ENCODE results near the gene NT5C2. TPM values are rescaled to one million over a fixed set of nuclear protein-coding genes. Genes with fewer than 3 reads are reported as not detected.

Gene NT5C2
- total RNA-seq, 1 donor, result 62.2 TPM

DNA sequence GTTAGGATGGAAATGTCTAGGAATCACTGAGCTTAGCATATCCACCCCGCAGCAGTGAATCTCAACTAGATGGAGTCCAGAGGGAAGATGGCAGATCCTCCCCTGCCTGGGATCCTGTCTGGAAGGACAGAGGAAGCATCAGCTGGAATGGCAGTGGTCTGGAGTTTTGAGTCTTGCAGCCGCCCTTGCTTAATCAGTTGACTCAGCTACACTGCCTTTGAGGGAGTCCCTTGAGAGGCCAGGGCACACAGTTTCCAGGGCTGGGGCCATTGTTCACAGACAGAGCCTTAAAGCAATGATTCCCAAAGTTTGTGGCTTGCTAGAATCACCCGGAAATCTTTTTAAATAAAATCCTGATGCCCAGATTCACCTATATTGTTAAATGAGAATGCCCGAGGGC is 128.1 kb downstream of the NT5C2 start:
- no peaks in the 10 kb centered on the region for H3K27me3 ChIP-seq (ENCODE audit: insufficient read depth, low read length)
- H3K9me3 ChIP-seq (ENCODE audit: low read depth, low read length), result no peaks in the 10 kb centered on the region
- H3K4me1 ChIP-seq (ENCODE audit: insufficient read depth, low read length), result peaks cover 11% of the 10 kb centered on the region
- no peak overlapping the region for H3K4me3 ChIP-seq (ENCODE audit: low read length)

DNA sequence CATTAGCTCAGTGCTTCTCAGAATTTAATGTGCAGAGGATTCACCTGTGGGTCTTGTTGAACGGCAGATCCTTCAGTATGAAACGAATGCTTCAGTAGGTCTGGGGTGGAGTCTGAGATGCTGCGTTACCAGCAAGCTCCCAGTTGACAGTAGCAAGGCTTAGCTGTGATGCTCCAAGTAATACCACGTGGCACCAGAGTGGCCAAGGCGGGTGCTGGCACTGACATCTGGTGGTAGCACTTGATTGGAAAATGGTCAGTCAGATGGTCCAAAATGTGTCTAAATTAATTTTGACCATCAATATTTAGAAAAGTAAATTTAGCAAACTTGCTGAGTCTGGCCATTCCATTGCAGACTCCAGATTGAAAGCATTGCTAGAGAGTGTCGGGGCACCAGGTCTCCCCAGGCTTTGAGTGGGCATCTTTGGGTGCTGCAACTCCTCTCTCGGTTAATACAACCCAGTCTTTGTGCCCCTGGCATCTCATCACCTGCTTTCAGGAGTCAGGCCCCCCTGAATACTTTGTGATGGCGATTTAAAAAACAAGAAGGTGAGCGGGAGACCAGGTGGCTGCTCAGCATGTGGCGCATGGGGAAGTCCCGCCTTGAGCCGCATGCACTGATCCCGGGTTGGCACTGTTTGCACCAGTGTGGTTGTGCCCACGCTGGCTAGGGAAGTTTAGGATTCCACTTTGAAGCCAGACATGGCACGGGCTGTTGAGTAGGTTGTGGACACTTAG is 130.1 kb downstream of the NT5C2 start:
- H3K4me1 ChIP-seq (ENCODE audit: insufficient read depth, low read length), result no peaks in the 10 kb centered on the region
- H3K9me3 ChIP-seq (ENCODE audit: low read depth, low read length), result no peaks in the 10 kb centered on the region
- no peaks in the 10 kb centered on the region for H3K27me3 ChIP-seq (ENCODE audit: insufficient read depth, low read length)
- H3K4me3 ChIP-seq (ENCODE audit: low read length), result no peak overlapping the region

DNA sequence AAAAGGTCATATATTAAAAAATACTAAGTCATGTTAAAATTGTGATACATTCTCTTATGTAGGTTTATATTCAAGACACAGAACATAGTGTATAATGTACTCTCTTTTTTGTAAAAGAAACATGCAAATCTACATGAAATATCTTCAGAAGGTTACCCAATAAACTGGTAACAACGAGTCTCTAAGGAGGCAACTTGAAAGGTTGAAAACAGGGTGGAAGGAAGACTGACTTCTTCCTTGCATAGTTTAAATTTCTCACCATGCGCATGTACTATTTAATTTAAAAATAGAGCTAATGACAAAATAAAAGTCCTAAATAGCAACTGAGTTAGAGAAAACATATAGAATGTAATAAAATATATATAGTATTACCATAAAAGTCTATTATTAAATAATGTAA is 132.5 kb downstream of the NT5C2 start:
- Histone ChIP-seq H3K27me3 (ENCODE audit: insufficient read depth, low read length) (no peaks in the 10 kb centered on the region), H3K4me1 (ENCODE audit: insufficient read depth, low read length) (no peaks in the 10 kb centered on the region), H3K9me3 (ENCODE audit: low read depth, low read length) (no peaks in the 10 kb centered on the region), H3K4me3 (ENCODE audit: low read length) (no peak overlapping the region)

DNA sequence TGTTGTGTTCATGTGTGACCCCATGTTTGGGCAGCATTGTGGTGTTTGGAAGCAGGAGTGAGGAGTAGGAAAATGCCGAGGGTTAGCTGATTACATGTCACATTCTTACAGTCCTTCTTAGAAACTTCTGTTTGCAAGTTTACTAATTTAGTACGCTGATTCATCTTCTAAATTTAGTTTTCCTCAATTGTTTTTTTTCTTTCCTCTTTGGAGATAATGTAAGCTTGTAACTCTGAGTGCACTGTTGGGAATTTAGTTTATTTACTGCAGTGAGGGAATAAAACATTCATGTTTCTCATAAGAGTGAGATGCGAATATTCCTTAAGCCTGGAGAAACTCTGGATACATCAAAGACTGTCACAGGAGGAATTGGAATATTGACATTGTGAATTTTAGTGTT is 135.0 kb downstream of the NT5C2 start:
- H3K4me1 ChIP-seq (ENCODE audit: insufficient read depth, low read length), result peaks cover 16% of the 10 kb centered on the region
- no peak overlapping the region for H3K4me3 ChIP-seq (ENCODE audit: low read length)
- no peaks in the 10 kb centered on the region for H3K9me3 ChIP-seq (ENCODE audit: low read depth, low read length)
- no peaks in the 10 kb centered on the region for H3K27me3 ChIP-seq (ENCODE audit: insufficient read depth, low read length)

DNA sequence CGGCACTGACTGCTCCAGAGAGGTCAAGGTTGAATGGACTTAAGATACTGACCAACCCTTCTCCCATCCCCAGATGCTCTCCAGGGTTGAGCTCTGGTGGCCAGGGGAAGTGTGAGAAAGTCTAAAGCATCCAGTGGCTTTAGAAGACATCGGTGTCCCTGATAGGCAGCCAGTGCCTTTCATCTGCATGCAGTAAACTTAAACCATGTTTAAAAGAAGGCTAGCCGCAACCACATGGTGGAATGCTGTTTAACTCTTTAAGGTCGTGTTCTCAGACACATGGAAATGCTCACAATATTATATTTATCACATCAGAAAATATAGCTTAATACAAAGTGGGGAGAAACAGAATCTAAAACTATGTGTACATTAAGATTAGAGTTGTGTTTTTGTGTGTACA is 138.0 kb downstream of the NT5C2 start:
- no peak overlapping the region for H3K4me3 ChIP-seq (ENCODE audit: low read length)
- peaks cover 18% of the 10 kb centered on the region for H3K4me1 ChIP-seq (ENCODE audit: insufficient read depth, low read length)
- H3K9me3 ChIP-seq (ENCODE audit: low read depth, low read length), result no peaks in the 10 kb centered on the region
- no peaks in the 10 kb centered on the region for H3K27me3 ChIP-seq (ENCODE audit: insufficient read depth, low read length)

DNA sequence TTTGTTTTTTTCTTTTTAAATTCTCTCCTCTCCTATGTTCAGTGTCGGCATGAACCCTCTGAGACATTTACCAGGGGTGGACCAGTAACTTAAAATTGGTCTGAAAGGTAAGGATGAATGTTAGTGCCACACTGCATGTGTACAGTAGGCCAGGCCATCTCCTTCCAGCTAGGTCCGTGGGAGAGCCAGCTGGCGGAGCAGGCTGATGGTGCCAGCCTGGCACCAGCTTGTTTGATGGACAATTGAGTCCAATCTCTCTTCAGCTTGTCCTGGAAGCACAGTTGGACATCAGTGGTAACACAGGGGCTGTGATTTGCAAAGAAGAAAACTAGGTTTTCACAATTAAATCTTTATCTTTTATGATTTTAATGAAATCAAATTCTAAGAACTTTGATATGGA is 138.5 kb downstream of the NT5C2 start:
- H3K9me3 ChIP-seq (ENCODE audit: low read depth, low read length), result no peaks in the 10 kb centered on the region
- peaks cover 18% of the 10 kb centered on the region for H3K4me1 ChIP-seq (ENCODE audit: insufficient read depth, low read length)
- no peak overlapping the region for H3K4me3 ChIP-seq (ENCODE audit: low read length)
- H3K27me3 ChIP-seq (ENCODE audit: insufficient read depth, low read length), result no peaks in the 10 kb centered on the region

DNA sequence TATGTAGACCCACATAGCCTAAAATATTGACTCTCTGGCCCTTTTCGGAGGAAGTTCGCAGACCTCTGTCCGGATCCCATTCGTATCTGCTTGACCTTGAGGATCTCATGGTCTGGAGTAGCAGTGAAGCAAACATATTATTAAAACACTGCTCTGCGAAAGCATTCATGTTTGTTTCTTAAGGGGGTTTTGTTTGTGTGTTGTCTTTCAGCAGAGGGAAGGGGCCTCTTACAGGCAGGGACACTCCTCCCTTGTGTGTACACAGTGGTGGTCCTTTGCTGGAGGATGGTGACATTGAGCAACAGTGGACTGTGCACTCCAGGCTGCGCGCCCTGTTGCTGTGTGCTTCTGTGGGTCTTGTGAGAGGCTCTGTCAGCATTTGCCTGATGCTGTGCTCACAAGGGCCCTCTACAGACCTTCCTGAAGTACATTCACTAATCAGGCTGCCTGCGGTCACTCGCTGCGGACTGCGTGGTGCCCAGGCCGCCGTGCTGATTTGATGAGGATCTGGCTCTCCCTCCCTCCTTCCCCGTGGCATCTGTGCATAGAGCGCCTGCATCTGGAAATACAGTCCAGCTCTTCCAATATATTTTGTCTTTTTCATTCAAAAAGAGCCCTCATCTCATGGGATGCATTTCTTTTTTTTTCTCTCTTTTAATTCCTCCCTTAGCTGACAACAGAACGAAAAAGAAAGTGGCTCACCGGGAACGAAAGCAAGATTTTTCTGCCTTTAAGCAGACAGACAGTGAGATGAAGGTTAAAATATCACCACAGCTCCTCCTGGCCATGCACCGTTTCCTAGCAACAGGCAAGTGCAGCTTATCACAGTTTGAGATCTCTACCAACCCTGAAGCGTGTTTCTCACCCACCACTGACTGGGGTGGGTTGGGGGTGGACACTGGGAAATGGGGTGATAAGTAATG is 139.2 kb downstream of the NT5C2 start:
- H3K4me3 ChIP-seq (ENCODE audit: low read length), result peak overlapping the region; percentile 33
- H3K27me3 ChIP-seq (ENCODE audit: insufficient read depth, low read length), result no peaks in the 10 kb centered on the region
- no peaks in the 10 kb centered on the region for H3K9me3 ChIP-seq (ENCODE audit: low read depth, low read length)
- peaks cover 18% of the 10 kb centered on the region for H3K4me1 ChIP-seq (ENCODE audit: insufficient read depth, low read length)

DNA sequence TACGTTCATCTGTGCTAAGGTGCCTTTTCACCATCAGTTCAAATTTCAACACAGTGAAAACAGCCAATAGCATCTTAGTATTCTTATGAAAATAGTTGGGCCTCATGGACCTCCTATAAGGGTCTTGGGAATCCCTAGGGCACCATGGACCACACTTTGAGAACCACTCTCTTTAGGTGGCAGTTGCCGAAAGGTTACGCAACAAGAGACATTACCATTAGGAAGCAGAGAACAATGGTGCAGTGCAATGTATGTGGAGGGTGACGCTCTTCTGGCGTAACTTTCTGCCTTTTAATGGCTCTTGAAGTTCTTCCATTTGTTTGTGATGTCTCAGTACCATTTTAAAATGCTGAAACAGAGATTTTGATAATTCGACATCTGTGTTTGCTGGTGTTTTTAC is 143.8 kb downstream of the NT5C2 start:
- peaks cover 13% of the 10 kb centered on the region for H3K4me1 ChIP-seq (ENCODE audit: insufficient read depth, low read length)
- no peaks in the 10 kb centered on the region for H3K27me3 ChIP-seq (ENCODE audit: insufficient read depth, low read length)
- H3K9me3 ChIP-seq (ENCODE audit: low read depth, low read length), result no peaks in the 10 kb centered on the region

DNA sequence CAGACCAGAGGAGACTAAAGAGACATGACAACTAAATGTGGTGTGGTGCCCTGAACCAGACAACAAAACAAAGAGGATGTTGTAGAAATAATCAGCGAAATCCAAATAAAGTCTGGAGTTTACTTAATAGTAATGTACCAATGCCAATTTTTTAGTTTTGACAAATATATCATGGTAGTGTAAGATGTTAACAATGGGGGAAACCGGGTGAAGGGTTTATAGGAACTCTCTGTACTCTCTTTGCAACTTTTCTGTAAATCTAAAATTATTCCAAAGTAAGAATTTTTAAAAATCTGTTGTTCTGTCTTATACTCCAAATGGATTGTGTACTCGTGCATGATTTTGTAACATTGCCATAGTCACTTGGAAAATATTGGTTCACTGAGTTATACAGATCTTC is 145.7 kb downstream of the NT5C2 start:
- H3K9me3 ChIP-seq (ENCODE audit: low read depth, low read length), result no peaks in the 10 kb centered on the region
- no peaks in the 10 kb centered on the region for H3K27me3 ChIP-seq (ENCODE audit: insufficient read depth, low read length)
- no peaks in the 10 kb centered on the region for H3K4me1 ChIP-seq (ENCODE audit: insufficient read depth, low read length)
- no peak overlapping the region for H3K4me3 ChIP-seq (ENCODE audit: low read length)

More for the DNA sequence above, 143.8 kb downstream of the NT5C2 start:
- no peak overlapping the region for H3K4me3 ChIP-seq (ENCODE audit: low read length)

DNA sequence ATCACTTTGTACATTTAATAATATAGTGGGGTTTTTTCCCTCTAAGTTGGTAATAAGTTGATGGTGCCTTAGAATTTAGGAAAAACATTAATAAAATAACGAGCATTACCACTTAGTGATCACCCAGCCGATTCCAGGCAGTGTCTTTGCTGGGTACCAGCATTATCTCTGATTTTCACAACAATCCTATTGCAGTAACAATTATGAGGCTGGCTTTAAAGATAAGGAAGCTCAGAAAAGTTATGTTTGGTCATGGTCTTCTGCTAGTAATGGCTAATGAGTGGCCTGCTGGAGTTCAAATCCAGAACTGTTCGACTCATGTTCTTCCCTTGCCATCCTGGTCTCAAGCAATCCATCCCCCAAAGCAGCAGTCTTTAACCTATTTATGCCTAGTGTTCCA is 147.1 kb downstream of the NT5C2 start:
- H3K4me1 ChIP-seq (ENCODE audit: insufficient read depth, low read length), result no peaks in the 10 kb centered on the region
- H3K4me3 ChIP-seq (ENCODE audit: low read length), result no peak overlapping the region
- no peaks in the 10 kb centered on the region for H3K27me3 ChIP-seq (ENCODE audit: insufficient read depth, low read length)
- H3K9me3 ChIP-seq (ENCODE audit: low read depth, low read length), result no peaks in the 10 kb centered on the region

DNA sequence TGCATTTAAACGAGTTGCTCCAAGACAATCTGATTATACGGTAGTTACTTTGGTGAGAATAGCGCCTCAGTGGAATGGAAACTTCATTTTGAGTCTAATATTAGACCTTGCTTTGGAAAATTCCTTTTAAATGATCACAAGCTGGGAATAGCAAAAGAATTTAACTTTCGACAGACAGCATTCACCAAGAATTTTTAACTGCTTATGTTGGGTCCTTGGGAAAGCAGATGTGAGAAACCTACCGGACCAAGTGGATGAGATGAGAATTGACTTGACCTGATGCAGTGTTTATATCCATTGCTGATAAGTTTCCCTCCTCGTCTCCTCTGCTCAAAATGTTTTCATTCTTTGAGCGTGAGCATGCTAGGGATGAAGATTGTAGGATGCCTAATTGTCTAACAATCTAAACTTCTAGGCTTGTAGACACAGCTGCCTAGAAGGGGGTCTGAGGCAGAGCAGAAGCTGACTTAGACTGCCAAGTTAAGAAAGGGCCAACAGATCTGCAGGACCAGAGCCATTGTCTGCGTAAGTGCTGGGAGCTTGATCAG is 148.1 kb downstream of the NT5C2 start:
- Histone ChIP-seq H3K9me3 (ENCODE audit: low read depth, low read length) (no peaks in the 10 kb centered on the region), H3K4me3 (ENCODE audit: low read length) (no peak overlapping the region), H3K27me3 (ENCODE audit: insufficient read depth, low read length) (no peaks in the 10 kb centered on the region), H3K4me1 (ENCODE audit: insufficient read depth, low read length) (no peaks in the 10 kb centered on the region)

DNA sequence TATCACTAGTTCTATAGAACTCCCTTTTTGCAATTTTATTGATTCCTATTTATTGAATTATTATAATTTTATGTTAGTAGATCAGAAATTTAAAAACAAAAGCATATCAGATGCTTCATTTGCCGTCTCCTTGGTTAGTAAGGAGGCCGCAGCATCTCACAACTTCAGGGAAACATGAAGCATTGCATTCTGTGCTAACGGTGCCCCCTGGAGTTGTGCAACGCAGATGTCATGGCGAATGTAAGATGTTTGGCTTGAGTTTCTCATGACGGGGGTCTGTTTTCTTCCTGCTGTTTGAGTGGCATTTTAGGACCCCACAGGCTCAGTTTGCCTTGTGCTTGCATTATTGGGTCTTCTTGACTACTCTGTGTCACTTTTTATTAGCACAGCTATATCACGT is 150.2 kb downstream of the NT5C2 start:
- Histone ChIP-seq H3K9me3 (ENCODE audit: low read depth, low read length) (no peaks in the 10 kb centered on the region), H3K4me3 (ENCODE audit: low read length) (no peak overlapping the region), H3K27me3 (ENCODE audit: insufficient read depth, low read length) (no peaks in the 10 kb centered on the region), H3K4me1 (ENCODE audit: insufficient read depth, low read length) (no peaks in the 10 kb centered on the region)

DNA sequence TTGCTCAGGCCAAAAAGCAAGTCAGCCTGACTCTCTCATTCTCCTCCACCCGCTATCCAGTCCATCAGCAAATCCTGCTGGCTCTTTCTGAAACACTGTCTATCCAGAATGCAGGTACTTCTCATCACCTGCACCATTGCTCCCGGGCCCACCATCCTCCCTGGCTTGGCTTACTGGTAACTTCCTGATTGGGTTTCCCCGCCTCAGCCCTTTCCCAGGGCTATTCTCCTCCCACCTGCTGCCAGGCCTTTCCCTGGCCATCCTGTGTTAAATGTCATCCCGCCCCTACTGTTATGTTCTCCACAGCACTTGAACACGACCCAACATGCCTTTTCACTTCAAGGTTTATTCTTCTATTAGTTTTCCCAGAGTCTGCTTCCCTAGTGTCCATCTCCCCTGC is 150.9 kb downstream of the NT5C2 start:
- H3K27me3 ChIP-seq (ENCODE audit: insufficient read depth, low read length), result no peaks in the 10 kb centered on the region
- H3K4me3 ChIP-seq (ENCODE audit: low read length), result no peak overlapping the region
- no peaks in the 10 kb centered on the region for H3K4me1 ChIP-seq (ENCODE audit: insufficient read depth, low read length)
- H3K9me3 ChIP-seq (ENCODE audit: low read depth, low read length), result no peaks in the 10 kb centered on the region

DNA sequence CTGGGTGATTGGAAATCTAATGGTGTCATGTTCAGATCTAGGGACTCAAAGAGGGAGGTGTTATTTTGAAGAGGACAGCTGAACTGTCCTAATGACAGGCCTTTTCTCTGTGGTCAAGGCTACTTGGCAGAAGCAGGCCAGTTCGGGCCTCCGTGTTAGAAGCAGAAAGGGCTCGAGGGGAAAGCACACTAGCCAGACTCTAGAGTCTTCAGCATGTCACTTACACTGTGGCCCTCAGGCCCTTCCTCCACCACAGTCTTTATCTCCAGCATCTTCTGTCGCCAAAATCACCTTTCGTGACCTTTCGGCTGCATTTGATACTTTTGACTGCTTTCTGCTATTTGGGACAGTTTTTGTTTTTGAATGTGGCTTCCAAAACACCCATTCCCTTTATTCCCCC is 151.7 kb downstream of the NT5C2 start:
- Histone ChIP-seq H3K9me3 (ENCODE audit: low read depth, low read length) (no peaks in the 10 kb centered on the region), H3K4me1 (ENCODE audit: insufficient read depth, low read length) (no peaks in the 10 kb centered on the region), H3K27me3 (ENCODE audit: insufficient read depth, low read length) (no peaks in the 10 kb centered on the region), H3K4me3 (ENCODE audit: low read length) (no peak overlapping the region)

DNA sequence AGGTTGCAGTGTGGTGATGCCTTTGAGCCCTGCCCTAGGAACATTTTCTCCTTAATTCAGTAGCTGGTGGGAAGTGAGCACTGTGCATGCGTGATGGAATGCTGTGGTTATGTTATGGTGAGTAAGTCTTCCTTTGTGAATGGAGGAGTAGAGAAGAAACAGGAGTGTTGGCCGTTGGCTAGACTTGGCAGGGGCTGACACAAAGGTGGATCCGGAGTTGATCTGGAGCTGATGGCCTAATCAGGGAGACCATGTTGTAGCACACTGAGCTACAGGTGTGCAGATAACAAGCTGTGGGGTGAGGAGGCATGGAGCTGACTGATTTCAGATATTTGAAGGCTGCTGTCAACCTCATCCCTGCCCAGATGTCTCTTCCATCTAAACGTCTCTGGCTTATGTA is 152.7 kb downstream of the NT5C2 start:
- Histone ChIP-seq H3K4me3 (ENCODE audit: low read length) (no peak overlapping the region), H3K4me1 (ENCODE audit: insufficient read depth, low read length) (no peaks in the 10 kb centered on the region), H3K9me3 (ENCODE audit: low read depth, low read length) (no peaks in the 10 kb centered on the region), H3K27me3 (ENCODE audit: insufficient read depth, low read length) (no peaks in the 10 kb centered on the region)
